KOPT-K1 (cell line): Measurements from ENCODE around the gene GPR108.
A peak's percentile ranks its signal among the peaks of the same experiment; 100 is the strongest.
"Not testable (repeated sequence)": the region's sequence is repeated elsewhere in the genome, so short reads cannot be mapped to it uniquely, and the experiment has no call there.

Experiments
- H3K27ac ChIP-seq: fragments of 200-600 bp; sonication (generic); 2 replicates; pipeline ENCODE4 v1.5.1; 2016; ENCODE audit warnings: antibody characterized with exemption, mild to moderate bottlenecking, low read depth, low read length; ENCODE audit not compliant: poor library complexity, severe bottlenecking
- H3K36me3 ChIP-seq: fragments of 200-600 bp; sonication (generic); 2 replicates; pipeline ENCODE4 v1.5.1; 2017; ENCODE audit warnings: antibody characterized with exemption, mild to moderate bottlenecking, low read length, moderate library complexity; ENCODE audit not compliant: insufficient read depth
- H3K9me3 ChIP-seq: fragments of 200-600 bp; sonication (generic); 2 replicates; pipeline ENCODE4 v1.5.1; 2017; ENCODE audit warnings: antibody characterized with exemption, low read length, mild to moderate bottlenecking; ENCODE audit not compliant: insufficient read depth, poor library complexity, severe bottlenecking

The GPR108 gene

GRCh38 chr19:6737284-6737872 is at the start of gene GPR108:
Gene GPR108 (minus strand): TSS chr19:6737580. CDS start chr19:6737576, 4 bp downstream.
- no peaks in the 10 kb centered on the region for H3K9me3 ChIP-seq
- peaks cover 10% of the 10 kb centered on the region; the same call in 1 of the 2 replicates for H3K36me3 ChIP-seq
- peak within 1 kb of the TSS; percentile 88 for H3K27ac ChIP-seq

GRCh38 chr19:6779206-6779605 is 41.8 kb upstream of the GPR108 start:
- Histone ChIP-seq H3K9me3 (no peaks in the 10 kb centered on the region), H3K27ac (no peak overlapping the region), H3K36me3 (peaks cover 90% of the 10 kb centered on the region)

GRCh38 chr19:6778386-6778785 is 41.0 kb upstream of the GPR108 start:
- Histone ChIP-seq H3K9me3 (no peaks in the 10 kb centered on the region), H3K36me3 (peaks cover 81% of the 10 kb centered on the region), H3K27ac (peak overlapping the region; percentile 44)

GRCh38 chr19:6777434-6777833 is 40.1 kb upstream of the GPR108 start:
- Histone ChIP-seq H3K27ac (peak overlapping the region; percentile 44), H3K36me3 (peaks cover 72% of the 10 kb centered on the region), H3K9me3 (no peaks in the 10 kb centered on the region)

- Histone ChIP-seq H3K27ac (peak overlapping the region; percentile 44), H3K9me3 (no peaks in the 10 kb centered on the region), H3K36me3 (peaks cover 68% of the 10 kb centered on the region)
Measured at GRCh38 chr19:6776999-6777398, 39.6 kb upstream of the GPR108 start.

GRCh38 chr19:6776045-6776444 is 38.7 kb upstream of the GPR108 start:
- H3K36me3 ChIP-seq: peaks cover 58% of the 10 kb centered on the region

GRCh38 chr19:6774821-6775707 is 37.7 kb upstream of the GPR108 start:
- Histone ChIP-seq H3K27ac (no peak overlapping the region), H3K36me3 (peaks cover 48% of the 10 kb centered on the region), H3K9me3 (no peaks in the 10 kb centered on the region)

More at GRCh38 chr19:6776045-6776444, 38.7 kb upstream of the GPR108 start:
- not testable (repeated sequence) for H3K27ac ChIP-seq, H3K9me3 ChIP-seq

GRCh38 chr19:6773323-6773931 is 36.0 kb upstream of the GPR108 start:
- Histone ChIP-seq H3K36me3 (peaks cover 37% of the 10 kb centered on the region), H3K27ac (peak overlapping the region; percentile 96), H3K9me3 (no peaks in the 10 kb centered on the region)

- peak overlapping the region; percentile 96 for H3K27ac ChIP-seq
- peaks cover 32% of the 10 kb centered on the region for H3K36me3 ChIP-seq
- no peaks in the 10 kb centered on the region for H3K9me3 ChIP-seq
Measured at GRCh38 chr19:6772866-6773322, 35.5 kb upstream of the GPR108 start.

- H3K9me3 ChIP-seq: no peaks in the 10 kb centered on the region
- peak within 1 kb of the TSS; percentile 96 for H3K27ac ChIP-seq
- peaks cover 26% of the 10 kb centered on the region for H3K36me3 ChIP-seq
Measured at GRCh38 chr19:6772028-6772865, 34.9 kb upstream of the GPR108 start, which contains the start of gene VAV1. Gene VAV1 (plus strand): TSS chr19:6772708. CDS start chr19:6772808, 100 bp downstream.

GRCh38 chr19:6771648-6772027 is 34.3 kb upstream of the GPR108 start:
- H3K27ac ChIP-seq: peak overlapping the region; percentile 96
- H3K9me3 ChIP-seq: not testable (repeated sequence)
- peaks cover 20% of the 10 kb centered on the region for H3K36me3 ChIP-seq

- Histone ChIP-seq H3K36me3 (no peaks in the 10 kb centered on the region), H3K9me3 (no peaks in the 10 kb centered on the region), H3K27ac (no peak overlapping the region)
Measured at GRCh38 chr19:6769006-6769619, 31.7 kb upstream of the GPR108 start.

GRCh38 chr19:6768236-6768785 is 30.9 kb upstream of the GPR108 start:
- Histone ChIP-seq H3K9me3 (no peaks in the 10 kb centered on the region), H3K36me3 (no peaks in the 10 kb centered on the region), H3K27ac (peak overlapping the region; percentile 22)
